HG03139 (cell line): ENCODE data around the gene MAST3.

Source experiments
- ATAC-seq: cut with Tn5 transposase; IDR thresholded peaks from one replicate; pipeline ENCODE4 v1.9.1; 2021; ENCODE audit not compliant: unreplicated experiment

Gene MAST3

GRCh38 chr19:18109733-18110608, 12.4 kb downstream of the MAST3 start:
- ATAC-seq = no peak

GRCh38 chr19:18110609-18111232, 13.1 kb downstream of the MAST3 start:
- no peak for ATAC-seq

- no peak for ATAC-seq
These were observed 15.5 kb downstream of the MAST3 start for GRCh38 chr19:18112989-18113478.

DNA sequence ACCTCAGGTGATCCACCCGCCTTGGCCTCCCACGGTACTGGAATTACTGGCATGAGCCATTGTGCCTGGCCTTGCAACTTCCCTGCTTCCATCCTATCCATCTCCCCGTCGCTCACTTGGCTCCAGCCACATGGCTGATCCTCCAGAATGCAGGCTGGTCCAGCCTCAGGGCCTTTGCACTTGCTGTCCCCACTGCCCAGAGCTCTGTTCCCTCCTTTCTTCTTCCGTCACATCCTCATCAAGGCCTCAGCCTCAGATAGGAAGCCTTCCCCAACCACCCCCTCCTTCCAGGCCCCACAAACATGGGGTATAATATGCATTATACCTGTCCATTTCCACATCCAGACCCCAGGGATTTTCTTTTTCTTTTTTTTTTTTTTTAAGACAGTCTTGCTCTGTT, 16.2 kb downstream of the MAST3 start:
- no peak for ATAC-seq

- no peak for ATAC-seq
These were observed 16.9 kb downstream of the MAST3 start for GRCh38 chr19:18114483-18114882.

- ATAC-seq = no peak
These were observed 19.8 kb downstream of the MAST3 start for GRCh38 chr19:18117364-18117691.

- ATAC-seq = peak; percentile 68
These were observed 20.3 kb downstream of the MAST3 start for GRCh38 chr19:18117692-18118378.

- no peak for ATAC-seq
These were observed 20.9 kb downstream of the MAST3 start for GRCh38 chr19:18118420-18119012.

GRCh38 chr19:18119013-18119716, 21.6 kb downstream of the MAST3 start:
- no peak for ATAC-seq

DNA sequence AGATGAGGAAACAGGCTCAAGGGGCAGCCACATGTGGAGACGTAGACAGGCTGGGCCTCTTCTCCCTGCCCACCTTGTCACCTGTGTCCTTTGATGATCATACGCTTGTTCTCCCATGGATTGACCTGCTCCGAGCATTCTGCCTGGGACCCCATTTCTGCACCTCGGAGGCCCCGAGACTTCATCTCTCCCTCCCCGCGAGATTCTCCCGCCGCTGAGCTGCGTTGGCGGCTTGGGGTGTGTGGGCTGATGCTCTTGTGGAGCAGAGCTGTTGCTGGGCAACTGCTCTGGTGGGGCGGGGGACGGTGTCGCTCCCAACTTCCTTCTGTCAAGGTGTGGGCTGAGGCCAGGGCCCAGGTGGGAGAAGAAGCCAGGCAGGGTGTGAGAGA, 22.1 kb downstream of the MAST3 start:
- ATAC-seq = no peak

GRCh38 chr19:18120127-18120526, 22.5 kb downstream of the MAST3 start:
- no peak for ATAC-seq

- no peak for ATAC-seq
These were observed 23.6 kb downstream of the MAST3 start for GRCh38 chr19:18121166-18121565.

DNA sequence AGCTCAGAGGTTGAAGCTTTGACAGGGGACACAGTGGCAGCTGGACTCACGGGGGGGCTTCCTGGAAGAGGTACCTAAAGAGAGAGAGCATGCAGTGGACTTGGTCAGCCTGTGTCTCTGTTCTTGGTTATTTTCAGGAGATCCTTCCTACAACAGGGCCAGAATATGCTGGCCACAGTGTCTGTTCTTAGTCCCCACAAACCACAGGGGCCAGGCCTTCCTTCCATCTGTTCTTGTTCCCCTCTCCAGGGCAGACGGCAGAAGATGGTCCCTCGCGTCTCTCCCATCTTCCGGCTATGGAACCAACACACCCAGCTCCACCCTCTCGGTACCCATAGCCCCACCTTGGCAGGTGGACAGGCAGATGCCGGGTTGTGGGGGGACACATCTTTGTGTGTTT, 24.8 kb downstream of the MAST3 start:
- no peak for ATAC-seq

GRCh38 chr19:18122860-18123795, 25.6 kb downstream of the MAST3 start:
- no peak for ATAC-seq

- no peak for ATAC-seq
These were observed 26.2 kb downstream of the MAST3 start for GRCh38 chr19:18123819-18124218.

GRCh38 chr19:18126097-18126496, 28.5 kb downstream of the MAST3 start:
- no peak for ATAC-seq

DNA sequence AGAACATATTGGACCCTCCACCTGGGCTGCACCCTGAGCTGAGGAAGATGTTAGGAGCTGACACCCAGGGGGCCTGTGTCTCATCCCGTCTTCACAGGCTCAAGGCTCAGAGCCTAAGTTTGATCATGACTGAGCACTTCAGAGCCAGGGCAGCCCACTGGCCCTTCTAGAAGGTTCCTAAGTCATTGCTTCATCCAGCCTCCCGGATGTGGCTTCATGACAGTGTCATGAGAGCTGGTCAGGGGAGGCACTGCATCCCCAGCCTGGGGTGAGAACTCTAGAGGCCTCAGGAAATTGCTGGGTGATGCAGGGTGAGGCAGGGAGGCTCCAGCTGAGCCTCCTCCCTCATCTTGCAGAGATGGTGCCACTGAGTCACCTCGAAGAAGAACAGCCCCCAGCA, 30.5 kb downstream of the MAST3 start:
- ATAC-seq = no peak

DNA sequence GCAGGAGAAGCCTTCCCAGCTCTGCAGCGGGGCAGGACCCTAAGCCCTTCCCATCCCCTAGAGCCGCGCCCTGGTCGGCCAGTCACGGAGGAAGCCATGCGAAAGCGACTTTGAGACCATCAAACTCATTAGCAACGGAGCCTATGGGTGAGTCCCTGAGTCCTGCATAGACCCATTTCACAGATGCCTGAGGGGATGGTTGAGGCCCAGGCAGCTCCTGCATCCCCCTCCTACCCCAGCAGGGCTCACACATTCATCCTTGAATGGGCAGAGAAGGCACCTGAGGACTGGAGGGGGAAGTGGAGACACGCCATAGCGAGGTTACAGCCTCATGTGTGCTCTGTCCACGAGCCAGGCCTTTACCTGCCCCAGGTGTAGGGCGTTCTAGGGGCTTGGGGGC, 31.2 kb downstream of the MAST3 start:
- ATAC-seq = no peak

- no peak for ATAC-seq
These were observed 33.1 kb downstream of the MAST3 start for GRCh38 chr19:18130523-18131242.
